Hepatocyte (in vitro differentiated cells): ENCODE results near the gene POC1A. TPM values are rescaled to one million over a fixed set of nuclear protein-coding genes. Genes with fewer than 3 reads are reported as not detected.

Experiments used
- DNase-seq: peaks from one replicate; pipeline ENCODE4 v3.0.0-alpha.2; 2016; ENCODE audit warnings: low spot score
- H2AFZ ChIP-seq: fragments of 200-600 bp; sonication (generic); 2 replicates; pipeline ENCODE4 v1.6.0; 2016; ENCODE audit warnings: antibody characterized with exemption, mild to moderate bottlenecking
- H3K27ac ChIP-seq: fragments of 200-600 bp; sonication (generic); 2 replicates; pipeline ENCODE4 v1.5.1; 2016; ENCODE audit warnings: mild to moderate bottlenecking
- H3K27me3 ChIP-seq: fragments of 200-600 bp; sonication (generic); 2 replicates; pipeline ENCODE4 v1.6.1; 2016
- H3K36me3 ChIP-seq: fragments of 200-600 bp; sonication (generic); replicated peaks from 2 replicates; pipeline ENCODE4 v1.5.1; 2016; ENCODE audit warnings: low read depth; ENCODE audit not compliant: insufficient read depth
- H3K4me1 ChIP-seq: fragments of 200-600 bp; sonication (generic); 2 replicates; pipeline ENCODE4 v1.5.1; 2016; ENCODE audit warnings: mild to moderate bottlenecking, moderate library complexity; ENCODE audit not compliant: insufficient read depth
- H3K4me2 ChIP-seq: fragments of 200-600 bp; sonication (generic); 2 replicates; pipeline ENCODE4 v1.6.0; 2016
- H3K4me3 ChIP-seq: fragments of 200-600 bp; sonication (generic); 2 replicates; pipeline ENCODE4 v1.5.1; 2016; ENCODE audit warnings: mild to moderate bottlenecking
- H3K79me2 ChIP-seq: fragments of 200-600 bp; sonication (generic); 2 replicates; pipeline ENCODE4 v1.6.0; 2017; ENCODE audit warnings: mild to moderate bottlenecking
- H3K9me2 ChIP-seq: fragments of 200-600 bp; sonication (generic); replicated peaks from 2 replicates; pipeline ENCODE4 v1.6.0; 2017; ENCODE audit warnings: mild to moderate bottlenecking; ENCODE audit not compliant: insufficient read depth
- H3K9me3 ChIP-seq: fragments of 200-600 bp; sonication (generic); 2 replicates; pipeline ENCODE4 v1.5.1; 2016; ENCODE audit warnings: low read depth, mild to moderate bottlenecking
- H4K20me1 ChIP-seq: fragments of 200-600 bp; sonication (generic); 2 replicates; pipeline ENCODE4 v1.6.0; 2016; ENCODE audit warnings: mild to moderate bottlenecking; ENCODE audit not compliant: insufficient read depth, poor library complexity, severe bottlenecking
- EZH2 ChIP-seq: fragments of 200-600 bp; sonication (generic); IDR thresholded peaks from 2 replicates; pipeline ENCODE4 v1.6.1; 2016; ENCODE audit warnings: antibody characterized with exemption, mild to moderate bottlenecking, borderline replicate concordance
- EZH2phosphoT487 ChIP-seq: fragments of 200-600 bp; sonication (generic); IDR thresholded peaks from one replicate; pipeline ENCODE4 v1.6.1; 2018; ENCODE audit warnings: antibody characterized with exemption, mild to moderate bottlenecking, low read depth, moderate library complexity; ENCODE audit not compliant: unreplicated experiment, severe bottlenecking
- WGBS: methylation state at CpG from one replicate; pipeline ENCODE4 v1.1.6; 2016; ENCODE audit warnings: low lambda C conversion rate; ENCODE audit errors: missing lambda C conversion rate; 5-methylcytosine and 5-hydroxymethylcytosine counted together
- polyA plus RNA-seq: library from polyadenylated mRNA; unstranded; fragments of >200 nt; fragmentation: Nextera tagmentation; extraction: Ambion mirVana; gene quantifications from 2 replicates; pipeline ENCODE4 v1.2.1, GENCODE V29; 2016
- total RNA-seq: library from RNA; depleted of rRNA; stranded (reverse); fragments of >200 nt; gene quantifications from 2 replicates; pipeline ENCODE4 v1.2.3, GENCODE V29; 2014
- TF ChIP-seq, protein P1 (sequence below): fragments of 200-600 bp; sonication (generic); IDR thresholded peaks from 2 replicates; pipeline ENCODE4 v1.5.1; 2016; ENCODE audit warnings: antibody characterized with exemption, mild to moderate bottlenecking; ENCODE audit not compliant: poor library complexity

Gene POC1A
- total and polyA plus RNA-seq, 2 experiments from 2014 or later = 2.6 to 3.7 TPM

DNA sequence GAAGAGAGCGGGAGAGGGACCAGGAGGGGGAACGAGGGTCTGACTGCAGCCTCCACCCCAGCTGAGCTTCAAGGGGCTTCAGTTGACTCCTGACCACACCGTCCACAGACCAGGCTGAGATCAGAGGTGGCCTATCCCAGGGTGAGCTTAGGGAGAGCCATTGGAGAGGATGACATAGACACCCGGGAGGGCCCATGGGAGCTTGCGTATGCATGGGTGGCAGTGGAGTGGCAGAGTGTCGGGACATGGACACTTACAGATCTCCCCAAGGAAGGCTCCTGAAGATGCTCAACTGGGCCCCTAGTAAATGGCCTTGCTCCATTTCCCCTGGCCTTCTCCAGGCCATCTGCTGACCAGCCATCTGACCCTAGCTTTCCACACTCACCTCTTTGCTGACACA is 31.1 kb upstream of the POC1A start:
- H2AFZ ChIP-seq = no peak overlapping the region
- no peaks in the 10 kb centered on the region for H3K9me2 ChIP-seq
- 97% methylated on average over 6 of the region's 6 CpGs for WGBS
- no peaks in the 10 kb centered on the region for H3K36me3 ChIP-seq
- no peaks in the 10 kb centered on the region for H3K79me2 ChIP-seq
- no peaks in the 10 kb centered on the region for H4K20me1 ChIP-seq
- no peak overlapping the region for H3K27ac ChIP-seq
- H3K9me3 ChIP-seq = no peaks in the 10 kb centered on the region
- no peaks in the 10 kb centered on the region for H3K27me3 ChIP-seq
- TF ChIP-seq EZH2 (no peak), EZH2phosphoT487 (no peak)
- TF ChIP-seq, protein P1, sequence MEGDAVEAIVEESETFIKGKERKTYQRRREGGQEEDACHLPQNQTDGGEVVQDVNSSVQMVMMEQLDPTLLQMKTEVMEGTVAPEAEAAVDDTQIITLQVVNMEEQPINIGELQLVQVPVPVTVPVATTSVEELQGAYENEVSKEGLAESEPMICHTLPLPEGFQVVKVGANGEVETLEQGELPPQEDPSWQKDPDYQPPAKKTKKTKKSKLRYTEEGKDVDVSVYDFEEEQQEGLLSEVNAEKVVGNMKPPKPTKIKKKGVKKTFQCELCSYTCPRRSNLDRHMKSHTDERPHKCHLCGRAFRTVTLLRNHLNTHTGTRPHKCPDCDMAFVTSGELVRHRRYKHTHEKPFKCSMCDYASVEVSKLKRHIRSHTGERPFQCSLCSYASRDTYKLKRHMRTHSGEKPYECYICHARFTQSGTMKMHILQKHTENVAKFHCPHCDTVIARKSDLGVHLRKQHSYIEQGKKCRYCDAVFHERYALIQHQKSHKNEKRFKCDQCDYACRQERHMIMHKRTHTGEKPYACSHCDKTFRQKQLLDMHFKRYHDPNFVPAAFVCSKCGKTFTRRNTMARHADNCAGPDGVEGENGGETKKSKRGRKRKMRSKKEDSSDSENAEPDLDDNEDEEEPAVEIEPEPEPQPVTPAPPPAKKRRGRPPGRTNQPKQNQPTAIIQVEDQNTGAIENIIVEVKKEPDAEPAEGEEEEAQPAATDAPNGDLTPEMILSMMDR = no peak
- DNase-seq = no peak
- peaks cover 10% of the 10 kb centered on the region for H3K4me1 ChIP-seq
- H3K4me3 ChIP-seq = no peak overlapping the region
- no peak overlapping the region for H3K4me2 ChIP-seq

DNA sequence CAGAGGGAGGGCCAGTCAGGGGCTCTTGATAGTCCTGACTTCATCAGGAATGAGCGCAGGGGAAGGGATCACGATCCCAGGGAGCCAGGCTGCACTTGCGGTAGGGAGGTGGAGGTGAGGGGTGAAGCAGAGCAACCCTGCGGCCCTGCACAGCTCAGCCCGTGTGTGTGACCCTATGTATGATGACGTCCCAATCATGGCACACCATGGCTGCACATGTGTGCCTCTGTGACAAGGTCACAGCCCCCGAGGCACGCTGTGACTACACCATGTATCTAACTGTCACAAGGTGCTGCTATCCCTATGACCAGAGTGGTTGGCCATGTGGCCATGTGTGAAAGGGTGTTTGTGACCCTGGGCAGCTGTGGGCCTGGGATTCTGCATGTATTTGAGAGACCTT is 30.5 kb upstream of the POC1A start:
- DNase-seq = no peak
- H2AFZ ChIP-seq = no peak overlapping the region
- no peaks in the 10 kb centered on the region for H3K9me2 ChIP-seq
- no peaks in the 10 kb centered on the region for H3K27me3 ChIP-seq
- no peak overlapping the region for H3K4me3 ChIP-seq
- H3K27ac ChIP-seq = no peak overlapping the region
- no peak for TF ChIP-seq EZH2phosphoT487
- no peak for TF ChIP-seq EZH2
- TF ChIP-seq, protein P1 = no peak
- H3K4me2 ChIP-seq = no peak overlapping the region
- no peaks in the 10 kb centered on the region for H3K79me2 ChIP-seq
- 95% methylated on average over 8 of the region's 8 CpGs for WGBS
- no peaks in the 10 kb centered on the region for H3K9me3 ChIP-seq
- no peaks in the 10 kb centered on the region for H4K20me1 ChIP-seq
- H3K4me1 ChIP-seq = peaks cover 10% of the 10 kb centered on the region
- no peaks in the 10 kb centered on the region for H3K36me3 ChIP-seq

DNA sequence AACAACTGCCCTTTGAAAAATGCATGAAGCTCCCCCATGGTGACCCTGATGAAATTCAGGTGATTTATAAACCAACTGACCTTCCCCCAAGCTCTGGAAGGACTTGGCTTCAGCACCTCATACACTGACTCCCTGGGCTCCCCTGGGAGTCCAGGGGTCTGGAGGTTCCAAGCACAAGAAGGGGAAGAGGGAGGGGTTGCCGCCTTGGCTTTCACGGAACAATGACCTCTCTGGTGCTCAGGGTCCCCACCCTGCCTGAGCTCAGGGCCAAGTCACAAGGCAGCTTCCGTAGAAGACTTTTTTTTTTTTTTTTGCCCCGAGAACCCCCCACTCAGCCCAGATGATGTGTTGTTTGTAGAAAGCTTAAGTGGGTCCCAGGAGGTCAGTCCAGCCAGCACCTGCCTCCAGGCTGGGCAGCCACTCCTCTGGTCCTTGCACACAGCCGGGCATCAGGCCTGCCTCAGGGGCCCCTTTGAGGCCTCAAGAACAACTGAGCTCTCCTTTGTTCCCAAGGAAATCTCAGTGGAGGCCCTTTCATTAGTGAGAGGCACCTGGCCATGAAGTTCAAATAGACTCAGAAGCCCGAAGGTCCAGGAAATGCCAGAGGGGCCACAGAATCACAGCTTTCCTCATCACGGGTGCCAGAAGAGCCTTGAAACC is 29.7 kb upstream of the POC1A start:
- Histone ChIP-seq H3K36me3 (no peaks in the 10 kb centered on the region), H3K9me2 (no peaks in the 10 kb centered on the region), H3K9me3 (no peaks in the 10 kb centered on the region), H3K79me2 (no peaks in the 10 kb centered on the region), H3K4me3 (no peak overlapping the region), H4K20me1 (no peaks in the 10 kb centered on the region), H3K27ac (no peak overlapping the region), H3K4me1 (peaks cover 10% of the 10 kb centered on the region), H3K27me3 (no peaks in the 10 kb centered on the region), H3K4me2 (no peak overlapping the region), H2AFZ (no peak overlapping the region)
- DNase-seq = no peak
- 65% methylated on average over 7 of the region's 7 CpGs for WGBS
- TF ChIP-seq EZH2 = no peak
- TF ChIP-seq, protein P1 = no peak
- TF ChIP-seq EZH2phosphoT487 = no peak
